GM13976 (cell line): Measurements from ENCODE around the gene ADRA2C.

Experiments used
- DNase-seq: peaks from one replicate; pipeline ENCODE4 v3.0.0; 2012; ENCODE audit warnings: low spot score
- CTCF ChIP-seq: IDR thresholded peaks from 2 replicates; pipeline ENCODE4 v1.5.1; 2012; ENCODE audit warnings: borderline replicate concordance, mild to moderate bottlenecking; ENCODE audit not compliant: insufficient read depth; ENCODE audit errors: extremely low read depth, missing control alignments, control extremely low read depth
- in situ Hi-C: fragments of 300-500 bp; cut with MboI; formaldehyde crosslinking; loops from one replicate; pipeline ENCODE4 v1.12.0; 2022; ENCODE audit warnings: low sequenced_read_pairs, mixed read lengths, inconsistent platforms; ENCODE audit not compliant: unreplicated experiment

Gene ADRA2C

GRCh38 chr4:3801931-3802550 lies 35.9 kb downstream of the ADRA2C start:
- in situ Hi-C loops, result no loop called here
- no peak for TF ChIP-seq CTCF
- no peak for DNase-seq

- in situ Hi-C loops, result no loop called here
- TF ChIP-seq CTCF, result no peak
Measured at GRCh38 chr4:3802571-3803474, 36.6 kb downstream of the ADRA2C start.

GRCh38 chr4:3803475-3803847 lies 37.3 kb downstream of the ADRA2C start:
- no peak for DNase-seq
- in situ Hi-C loops, result no loop called here

More at GRCh38 chr4:3802571-3803474, 36.6 kb downstream of the ADRA2C start:
- no peak for DNase-seq

GRCh38 chr4:3803946-3804345 lies 37.8 kb downstream of the ADRA2C start:
- in situ Hi-C loops, result no loop called here

More at GRCh38 chr4:3803475-3803847, 37.3 kb downstream of the ADRA2C start:
- TF ChIP-seq CTCF, result no peak

GRCh38 chr4:3805026-3805425 lies 38.8 kb downstream of the ADRA2C start:
- TF ChIP-seq CTCF, result no peak
- DNase-seq, result no peak
- in situ Hi-C loops, result no loop called here

More at GRCh38 chr4:3803946-3804345, 37.8 kb downstream of the ADRA2C start:
- no peak for TF ChIP-seq CTCF
- no peak for DNase-seq

- no peak for TF ChIP-seq CTCF
- in situ Hi-C loops, result no loop called here
- no peak for DNase-seq
Measured at GRCh38 chr4:3805731-3806130, 39.5 kb downstream of the ADRA2C start.
